HepG2 (cell line): ENCODE data around the gene ADM. TPM values are rescaled to one million over a fixed set of nuclear protein-coding genes. Genes with fewer than 3 reads are reported as not detected.

ENCODE experiments used
- AKAP8 ChIP-seq: sonication (generic); formaldehyde crosslinking; IDR thresholded peaks from 2 replicates; pipeline ENCODE4 v1.5.1; 2020; ENCODE audit warnings: mild to moderate bottlenecking, missing genetic modification reagents
- CEBPG ChIP-seq: IDR thresholded peaks from 2 replicates; pipeline ENCODE4 v1.6.1; 2016
- DR1 ChIP-seq: sonication (generic); formaldehyde crosslinking; IDR thresholded peaks from 2 replicates; pipeline ENCODE4 v1.8.0; 2021; ENCODE audit warnings: mild to moderate bottlenecking, missing genetic modification reagents, inconsistent platforms
- GTF2F1 ChIP-seq: fragments of 150-350 bp; IDR thresholded peaks from 2 replicates; pipeline ENCODE4 v1.6.1; 2014; ENCODE audit warnings: low read length
- HES4 ChIP-seq: sonication (generic); formaldehyde crosslinking; IDR thresholded peaks from 2 replicates; pipeline ENCODE4 v1.9.0; 2021; ENCODE audit warnings: mild to moderate bottlenecking, missing genetic modification reagents, borderline replicate concordance
- HOXA3 ChIP-seq: sonication (generic); formaldehyde crosslinking; IDR thresholded peaks from 2 replicates; pipeline ENCODE4 v1.5.0; 2020; ENCODE audit warnings: missing genetic modification reagents
- KAT8 ChIP-seq: IDR thresholded peaks from 2 replicates; pipeline ENCODE4 v1.6.1; 2016; ENCODE audit warnings: missing genetic modification reagents, missing compliant biosample characterization
- MTF1 ChIP-seq: sonication (generic); formaldehyde crosslinking; IDR thresholded peaks from 2 replicates; pipeline ENCODE4 v1.5.0; 2020; ENCODE audit warnings: missing genetic modification reagents
- RELA ChIP-seq: sonication (generic); formaldehyde crosslinking; IDR thresholded peaks from 2 replicates; pipeline ENCODE4 v1.4.0; 2020; ENCODE audit warnings: missing genetic modification reagents
- REXO4 ChIP-seq: sonication (generic); formaldehyde crosslinking; IDR thresholded peaks from 2 replicates; pipeline ENCODE4 v1.8.0; 2022; ENCODE audit warnings: missing genetic modification reagents, mild to moderate bottlenecking, borderline replicate concordance
- RXRA ChIP-seq: sonication (generic); formaldehyde crosslinking; IDR thresholded peaks from 2 replicates; pipeline ENCODE4 v1.5.1; 2020; ENCODE audit warnings: missing genetic modification reagents
- SPEN ChIP-seq: sonication (generic); formaldehyde crosslinking; IDR thresholded peaks from 2 replicates; pipeline ENCODE4 v1.5.1; 2020; ENCODE audit warnings: low read depth, mild to moderate bottlenecking, missing genetic modification reagents
- YEATS4 ChIP-seq: sonication (generic); formaldehyde crosslinking; IDR thresholded peaks from 2 replicates; pipeline ENCODE4 v1.4.0; 2020; ENCODE audit warnings: missing genetic modification reagents, borderline replicate concordance
- ZC3H13 ChIP-seq: sonication (generic); formaldehyde crosslinking; IDR thresholded peaks from 2 replicates; pipeline ENCODE4 v1.8.1; 2023; ENCODE audit warnings: mild to moderate bottlenecking, missing genetic modification reagents, moderate library complexity
- ZSCAN20 ChIP-seq: sonication (generic); formaldehyde crosslinking; IDR thresholded peaks from 2 replicates; pipeline ENCODE4 v1.4.0; 2020; ENCODE audit warnings: missing genetic modification reagents, mild to moderate bottlenecking, borderline replicate concordance
- polyA plus RNA-seq, 8 experiments: library from polyadenylated mRNA; depleted of rRNA in 3 of 8; stranded (reverse) in 7 of 8; unstranded in 1 of 8; fragments of >200 nt; fragmentation: Illumina TruSeq in 4 of 8; extraction: Trizol in 4 of 8; gene quantifications; 2 replicates each; pipeline versions ENCODE4 v1.2.1 to v1.2.3, GENCODE V29; 2011 to 2016; ENCODE audit warnings: low read depth in 4 of 8, missing spikeins in 1 of 8, mixed read lengths in 1 of 8; ENCODE audit not compliant: insufficient read depth in 1 of 8
- total RNA-seq, 5 experiments: library from RNA; depleted of rRNA; stranded (reverse); fragments of >200 nt; fragmentation: Illumina TruSeq; extraction: Trizol; gene quantifications; 2 replicates each; pipeline ENCODE4 v1.2.3, GENCODE V29; 2016; ENCODE audit warnings: low read depth in 1 of 5
- TF ChIP-seq, protein P1 (sequence below): sonication (generic); formaldehyde crosslinking; IDR thresholded peaks from 2 replicates; pipeline ENCODE4 v1.4.0; 2020; ENCODE audit warnings: mild to moderate bottlenecking, missing genetic modification reagents
- TF ChIP-seq, protein P2 (sequence below): sonication (generic); formaldehyde crosslinking; IDR thresholded peaks from 2 replicates; pipeline ENCODE4 v1.4.0; 2020; ENCODE audit warnings: missing genetic modification reagents
- TF ChIP-seq, protein P3 (sequence below), 2 experiments: IDR thresholded peaks; 2 replicates each; pipeline ENCODE4 v1.6.1; 2011 to 2012; ENCODE audit warnings: low read length in 2 of 2, borderline replicate concordance in 1 of 2, low read depth in 1 of 2, mild to moderate bottlenecking in 1 of 2, moderate library complexity in 1 of 2
- TF ChIP-seq, protein P4 (sequence below): sonication (generic); formaldehyde crosslinking; IDR thresholded peaks from 2 replicates; pipeline ENCODE4 v1.4.0; 2020; ENCODE audit warnings: missing genetic modification reagents

ADM gene
- total and polyA plus RNA-seq, 2 of the 13 experiments (the other 11 are each of a cell fraction or from before 2014, with no cell fraction given), result 10.7 to 26.1 TPM

DNA sequence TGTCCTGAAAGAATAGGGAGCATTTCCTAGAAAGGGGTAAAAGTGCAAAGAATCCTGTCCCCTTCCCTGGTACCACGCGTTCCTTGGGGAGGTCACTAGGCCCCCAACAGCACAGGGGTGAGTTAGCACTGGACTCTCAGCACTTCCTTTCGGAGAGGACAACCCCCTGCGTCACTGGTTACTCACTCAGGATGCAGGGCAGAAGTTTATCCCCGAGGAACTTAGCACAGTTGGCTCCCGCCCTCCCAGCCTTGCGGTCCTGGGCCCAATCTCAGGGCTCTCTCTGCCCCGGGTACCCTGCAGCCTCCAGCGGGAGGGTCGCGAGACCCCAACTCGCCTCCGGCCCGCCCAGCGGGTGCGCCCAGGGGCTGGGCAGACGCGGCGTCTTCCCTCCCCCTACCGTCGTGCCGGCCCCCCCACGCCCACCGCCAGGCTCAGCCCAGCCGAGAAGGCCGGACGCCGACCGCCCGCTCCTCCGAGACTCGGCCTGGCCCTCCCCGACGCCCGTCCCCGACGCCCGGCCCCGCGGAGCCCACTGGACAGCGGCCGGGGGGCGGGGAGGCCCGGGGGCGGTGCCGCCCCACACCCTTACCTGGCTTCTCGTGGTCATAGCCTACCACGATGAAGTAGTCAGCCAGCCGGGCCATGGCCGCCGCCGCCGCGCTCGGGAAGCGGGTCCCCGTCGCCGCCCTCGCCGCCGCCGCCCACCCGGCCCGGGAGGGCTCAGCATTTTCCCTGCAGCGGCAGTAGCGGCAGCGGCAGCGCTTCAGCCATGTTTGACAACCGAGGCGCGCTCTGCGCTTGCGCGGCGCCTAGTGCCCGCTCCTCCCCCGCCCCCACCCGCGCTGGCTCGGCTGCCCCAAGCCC lies 11.2 kb upstream of the ADM start, which contains the start of gene SBF2 (continued):
- peak; percentile 53; the same call in 1 of the 2 replicates for TF ChIP-seq RXRA (CRISPR knock-in tag)
- TF ChIP-seq, protein P1, sequence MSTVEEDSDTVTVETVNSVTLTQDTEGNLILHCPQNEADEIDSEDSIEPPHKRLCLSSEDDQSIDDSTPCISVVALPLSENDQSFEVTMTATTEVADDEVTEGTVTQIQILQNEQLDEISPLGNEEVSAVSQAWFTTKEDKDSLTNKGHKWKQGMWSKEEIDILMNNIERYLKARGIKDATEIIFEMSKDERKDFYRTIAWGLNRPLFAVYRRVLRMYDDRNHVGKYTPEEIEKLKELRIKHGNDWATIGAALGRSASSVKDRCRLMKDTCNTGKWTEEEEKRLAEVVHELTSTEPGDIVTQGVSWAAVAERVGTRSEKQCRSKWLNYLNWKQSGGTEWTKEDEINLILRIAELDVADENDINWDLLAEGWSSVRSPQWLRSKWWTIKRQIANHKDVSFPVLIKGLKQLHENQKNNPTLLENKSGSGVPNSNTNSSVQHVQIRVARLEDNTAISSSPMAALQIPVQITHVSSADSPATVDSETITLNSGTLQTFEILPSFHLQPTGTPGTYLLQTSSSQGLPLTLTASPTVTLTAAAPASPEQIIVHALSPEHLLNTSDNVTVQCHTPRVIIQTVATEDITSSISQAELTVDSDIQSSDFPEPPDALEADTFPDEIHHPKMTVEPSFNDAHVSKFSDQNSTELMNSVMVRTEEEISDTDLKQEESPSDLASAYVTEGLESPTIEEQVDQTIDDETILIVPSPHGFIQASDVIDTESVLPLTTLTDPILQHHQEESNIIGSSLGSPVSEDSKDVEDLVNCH (CRISPR knock-in tag), result no peak
- no peak for TF ChIP-seq REXO4 (CRISPR knock-in tag)
- TF ChIP-seq, protein P2, sequence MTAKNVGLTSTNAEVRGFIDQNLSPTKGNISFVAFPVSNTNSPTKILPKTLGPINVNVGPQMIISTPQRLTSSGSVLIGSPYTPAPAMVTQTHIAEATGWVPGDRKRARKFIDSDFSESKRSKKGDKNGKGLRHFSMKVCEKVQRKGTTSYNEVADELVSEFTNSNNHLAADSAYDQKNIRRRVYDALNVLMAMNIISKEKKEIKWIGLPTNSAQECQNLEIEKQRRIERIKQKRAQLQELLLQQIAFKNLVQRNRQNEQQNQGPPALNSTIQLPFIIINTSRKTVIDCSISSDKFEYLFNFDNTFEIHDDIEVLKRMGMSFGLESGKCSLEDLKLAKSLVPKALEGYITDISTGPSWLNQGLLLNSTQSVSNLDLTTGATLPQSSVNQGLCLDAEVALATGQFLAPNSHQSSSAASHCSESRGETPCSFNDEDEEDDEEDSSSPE (CRISPR knock-in tag), result no peak
- TF ChIP-seq, protein P3, sequence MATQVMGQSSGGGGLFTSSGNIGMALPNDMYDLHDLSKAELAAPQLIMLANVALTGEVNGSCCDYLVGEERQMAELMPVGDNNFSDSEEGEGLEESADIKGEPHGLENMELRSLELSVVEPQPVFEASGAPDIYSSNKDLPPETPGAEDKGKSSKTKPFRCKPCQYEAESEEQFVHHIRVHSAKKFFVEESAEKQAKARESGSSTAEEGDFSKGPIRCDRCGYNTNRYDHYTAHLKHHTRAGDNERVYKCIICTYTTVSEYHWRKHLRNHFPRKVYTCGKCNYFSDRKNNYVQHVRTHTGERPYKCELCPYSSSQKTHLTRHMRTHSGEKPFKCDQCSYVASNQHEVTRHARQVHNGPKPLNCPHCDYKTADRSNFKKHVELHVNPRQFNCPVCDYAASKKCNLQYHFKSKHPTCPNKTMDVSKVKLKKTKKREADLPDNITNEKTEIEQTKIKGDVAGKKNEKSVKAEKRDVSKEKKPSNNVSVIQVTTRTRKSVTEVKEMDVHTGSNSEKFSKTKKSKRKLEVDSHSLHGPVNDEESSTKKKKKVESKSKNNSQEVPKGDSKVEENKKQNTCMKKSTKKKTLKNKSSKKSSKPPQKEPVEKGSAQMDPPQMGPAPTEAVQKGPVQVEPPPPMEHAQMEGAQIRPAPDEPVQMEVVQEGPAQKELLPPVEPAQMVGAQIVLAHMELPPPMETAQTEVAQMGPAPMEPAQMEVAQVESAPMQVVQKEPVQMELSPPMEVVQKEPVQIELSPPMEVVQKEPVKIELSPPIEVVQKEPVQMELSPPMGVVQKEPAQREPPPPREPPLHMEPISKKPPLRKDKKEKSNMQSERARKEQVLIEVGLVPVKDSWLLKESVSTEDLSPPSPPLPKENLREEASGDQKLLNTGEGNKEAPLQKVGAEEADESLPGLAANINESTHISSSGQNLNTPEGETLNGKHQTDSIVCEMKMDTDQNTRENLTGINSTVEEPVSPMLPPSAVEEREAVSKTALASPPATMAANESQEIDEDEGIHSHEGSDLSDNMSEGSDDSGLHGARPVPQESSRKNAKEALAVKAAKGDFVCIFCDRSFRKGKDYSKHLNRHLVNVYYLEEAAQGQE (IDR thresholded peaks at IDR 0.05; ENCODE audit: borderline replicate concordance in 1 of 2, low read depth in 1 of 2, low read length in 2 of 2), result peak in 1 of 2 experiments; percentile 4; a peak in 1 of 4 replicates
- TF ChIP-seq AKAP8, result no peak
- TF ChIP-seq, protein P4, sequence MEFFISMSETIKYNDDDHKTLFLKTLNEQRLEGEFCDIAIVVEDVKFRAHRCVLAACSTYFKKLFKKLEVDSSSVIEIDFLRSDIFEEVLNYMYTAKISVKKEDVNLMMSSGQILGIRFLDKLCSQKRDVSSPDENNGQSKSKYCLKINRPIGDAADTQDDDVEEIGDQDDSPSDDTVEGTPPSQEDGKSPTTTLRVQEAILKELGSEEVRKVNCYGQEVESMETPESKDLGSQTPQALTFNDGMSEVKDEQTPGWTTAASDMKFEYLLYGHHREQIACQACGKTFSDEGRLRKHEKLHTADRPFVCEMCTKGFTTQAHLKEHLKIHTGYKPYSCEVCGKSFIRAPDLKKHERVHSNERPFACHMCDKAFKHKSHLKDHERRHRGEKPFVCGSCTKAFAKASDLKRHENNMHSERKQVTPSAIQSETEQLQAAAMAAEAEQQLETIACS, result 0 out of 2 replicates have a peak, but pooled peaks have one; percentile 12
- 0 out of 2 replicates have a peak, but pooled peaks have one; percentile 26 for TF ChIP-seq RELA
- peak; percentile 45; the same call in 1 of the 2 replicates for TF ChIP-seq KAT8
- no peak for TF ChIP-seq GTF2F1
- peak; percentile 57 for TF ChIP-seq YEATS4
- TF ChIP-seq HOXA3, result 0 out of 2 replicates have a peak, but pooled peaks have one; percentile 33
- TF ChIP-seq CEBPG, result no peak
- TF ChIP-seq DR1 (CRISPR knock-in tag), result no peak
- no peak for TF ChIP-seq MTF1
- TF ChIP-seq ZSCAN20, result peak; percentile 48; the same call in 1 of the 2 replicates
- TF ChIP-seq SPEN (CRISPR knock-in tag), result no peak; the same call in none of the 2 replicates
- TF ChIP-seq HES4 (CRISPR knock-in tag), result peak; percentile 55; the same call in 1 of the 2 replicates
- 0 out of 2 replicates have a peak, but pooled peaks have one; percentile 61 for TF ChIP-seq ZC3H13 (CRISPR knock-in tag)
